Ammon's horn (tissue), 1 donor: ENCODE data around the gene PAX8.
"Not testable (repeated sequence)": the region's sequence is repeated elsewhere in the genome, so short reads cannot be mapped to it uniquely, and the experiment has no call there.

ENCODE experiments used
- DNase-seq: peaks from one replicate; pipeline ENCODE4 v3.0.0-alpha.2; 2016; ENCODE audit warnings: low spot score

PAX8 gene

GRCh38 chr2:113278742-113279139 is at the start of gene PAX8:
Gene PAX8 (minus strand): TSS chr2:113278921. CDS start chr2:113278394, 527 bp downstream.
- DNase-seq, result no peak

- no peak for DNase-seq
These were observed 49.3 kb upstream of the PAX8 start for GRCh38 chr2:113328043-113328442.

GRCh38 chr2:113325161-113325731 is 46.5 kb upstream of the PAX8 start:
- DNase-seq, result not testable (repeated sequence)

- DNase-seq, result peak; percentile 56
These were observed 46.0 kb upstream of the PAX8 start for GRCh38 chr2:113324684-113325160.

- not testable (repeated sequence) for DNase-seq
These were observed 44.4 kb upstream of the PAX8 start for GRCh38 chr2:113323129-113323528.

GRCh38 chr2:113320106-113320505 is 41.4 kb upstream of the PAX8 start:
- DNase-seq, result not testable (repeated sequence)

GRCh38 chr2:113318941-113319340 is 40.2 kb upstream of the PAX8 start:
- not testable (repeated sequence) for DNase-seq

GRCh38 chr2:113316085-113316484 is 37.4 kb upstream of the PAX8 start:
- no peak for DNase-seq

GRCh38 chr2:113314663-113315062 is 35.9 kb upstream of the PAX8 start:
- not testable (repeated sequence) for DNase-seq

- DNase-seq, result not testable (repeated sequence)
These were observed 35.5 kb upstream of the PAX8 start for GRCh38 chr2:113314176-113314575.

- not testable (repeated sequence) for DNase-seq
These were observed 33.1 kb upstream of the PAX8 start for GRCh38 chr2:113311781-113312180.

- not testable (repeated sequence) for DNase-seq
These were observed 32.5 kb upstream of the PAX8 start for GRCh38 chr2:113311191-113311590.

- DNase-seq, result no peak
These were observed 31.1 kb upstream of the PAX8 start for GRCh38 chr2:113309655-113310387.

GRCh38 chr2:113308784-113309183 is 30.1 kb upstream of the PAX8 start:
- not testable (repeated sequence) for DNase-seq

GRCh38 chr2:113306207-113306606 is 27.5 kb upstream of the PAX8 start:
- not testable (repeated sequence) for DNase-seq

- DNase-seq, result peak; percentile 47
These were observed 27.0 kb upstream of the PAX8 start for GRCh38 chr2:113305749-113306148.

GRCh38 chr2:113305146-113305545 is 26.4 kb upstream of the PAX8 start:
- no peak for DNase-seq

GRCh38 chr2:113304702-113305101 is 26.0 kb upstream of the PAX8 start:
- DNase-seq, result no peak

GRCh38 chr2:113302216-113302980 is 23.7 kb upstream of the PAX8 start:
- not testable (repeated sequence) for DNase-seq

- no peak for DNase-seq
These were observed 21.6 kb upstream of the PAX8 start for GRCh38 chr2:113300281-113300680.

GRCh38 chr2:113298176-113298575 is 19.5 kb upstream of the PAX8 start:
- DNase-seq, result no peak

GRCh38 chr2:113297590-113297989 is 18.9 kb upstream of the PAX8 start:
- DNase-seq, result not testable (repeated sequence)

GRCh38 chr2:113291191-113291590 is 12.5 kb upstream of the PAX8 start:
- no peak for DNase-seq
